Measurements from ENCODE around the gene PDE8A. TPM values are rescaled to one million over a fixed set of nuclear protein-coding genes. Genes with fewer than 3 reads are reported as not detected.

Gene PDE8A
- total RNA-seq, 1 donor from 2014 or later = 49.6 TPM

- H3K4me3 ChIP-seq (ENCODE audit: low read length in 3 of 3) = no peak overlapping the region
- no peaks in the 10 kb centered on the region for H3K9me3 ChIP-seq (ENCODE audit: control insufficient read depth in 3 of 3, low read length in 3 of 3)
- H3K4me1 ChIP-seq (ENCODE audit: control insufficient read depth in 3 of 3, insufficient read depth in 3 of 3, low read length in 3 of 3) = no peaks in the 10 kb centered on the region
- H3K9ac ChIP-seq (ENCODE audit: low read depth in 1 of 3, low read length in 3 of 3) = no peak overlapping the region
- no peaks in the 10 kb centered on the region for H3K27me3 ChIP-seq (ENCODE audit: control insufficient read depth in 3 of 3, insufficient read depth in 3 of 3, low read length in 3 of 3)
- no peak overlapping the region for H3K27ac ChIP-seq (ENCODE audit: low read depth, low read length)
- H3K36me3 ChIP-seq (ENCODE audit: control insufficient read depth in 3 of 3, insufficient read depth in 3 of 3, low read length in 3 of 3) = peaks cover 18 to 31% (median 20%) of the 10 kb centered on the region in 3 donors
These were observed 148.2 kb downstream of the PDE8A start for GRCh38 chr15:85129881-85130280.

GRCh38 chr15:85131915-85132314 lies 150.3 kb downstream of the PDE8A start:
- H3K27me3 ChIP-seq (ENCODE audit: control insufficient read depth in 3 of 3, insufficient read depth in 3 of 3, low read length in 3 of 3) = no peaks in the 10 kb centered on the region
- H3K36me3 ChIP-seq (ENCODE audit: control insufficient read depth in 3 of 3, insufficient read depth in 3 of 3, low read length in 3 of 3) = peaks cover 22 to 36% (median 24%) of the 10 kb centered on the region in 3 donors
- no peak overlapping the region for H3K4me3 ChIP-seq (ENCODE audit: low read length in 3 of 3)
- no peak overlapping the region for H3K9ac ChIP-seq (ENCODE audit: low read depth in 1 of 3, low read length in 3 of 3)
- no peak overlapping the region for H3K27ac ChIP-seq (ENCODE audit: low read depth, low read length)
- no peaks in the 10 kb centered on the region for H3K4me1 ChIP-seq (ENCODE audit: control insufficient read depth in 3 of 3, insufficient read depth in 3 of 3, low read length in 3 of 3)
- no peaks in the 10 kb centered on the region for H3K9me3 ChIP-seq (ENCODE audit: control insufficient read depth in 3 of 3, low read length in 3 of 3)

GRCh38 chr15:85133709-85134108 lies 152.1 kb downstream of the PDE8A start:
- H3K36me3 ChIP-seq (ENCODE audit: control insufficient read depth in 3 of 3, insufficient read depth in 3 of 3, low read length in 3 of 3) = peaks cover 27 to 44% (median 35%) of the 10 kb centered on the region in 3 donors

GRCh38 chr15:85137489-85138168 lies 156.0 kb downstream of the PDE8A start:
- Histone ChIP-seq H3K9me3 (ENCODE audit: control insufficient read depth in 3 of 3, low read length in 3 of 3) (no peaks in the 10 kb centered on the region), H3K4me3 (ENCODE audit: low read length in 3 of 3) (no peak overlapping the region), H3K27ac (ENCODE audit: low read depth, low read length) (no peak overlapping the region), H3K36me3 (ENCODE audit: control insufficient read depth in 3 of 3, insufficient read depth in 3 of 3, low read length in 3 of 3) (peaks cover 32 to 49% (median 36%) of the 10 kb centered on the region in 3 donors), H3K4me1 (ENCODE audit: control insufficient read depth in 3 of 3, insufficient read depth in 3 of 3, low read length in 3 of 3) (no peaks in the 10 kb centered on the region), H3K9ac (ENCODE audit: low read depth in 1 of 3, low read length in 3 of 3) (no peak overlapping the region), H3K27me3 (ENCODE audit: control insufficient read depth in 3 of 3, insufficient read depth in 3 of 3, low read length in 3 of 3) (no peaks in the 10 kb centered on the region)

More at GRCh38 chr15:85133709-85134108, 152.1 kb downstream of the PDE8A start:
- no peaks in the 10 kb centered on the region for H3K4me1 ChIP-seq (ENCODE audit: control insufficient read depth in 3 of 3, insufficient read depth in 3 of 3, low read length in 3 of 3)
- no peaks in the 10 kb centered on the region for H3K9me3 ChIP-seq (ENCODE audit: control insufficient read depth in 3 of 3, low read length in 3 of 3)
- no peak overlapping the region for H3K27ac ChIP-seq (ENCODE audit: low read depth, low read length)
- no peak overlapping the region for H3K4me3 ChIP-seq (ENCODE audit: low read length in 3 of 3)
- H3K9ac ChIP-seq (ENCODE audit: low read depth in 1 of 3, low read length in 3 of 3) = no peak overlapping the region
- H3K27me3 ChIP-seq (ENCODE audit: control insufficient read depth in 3 of 3, insufficient read depth in 3 of 3, low read length in 3 of 3) = no peaks in the 10 kb centered on the region

- Histone ChIP-seq H3K27me3 (ENCODE audit: control insufficient read depth in 3 of 3, insufficient read depth in 3 of 3, low read length in 3 of 3) (no peaks in the 10 kb centered on the region), H3K9me3 (ENCODE audit: control insufficient read depth in 3 of 3, low read length in 3 of 3) (no peaks in the 10 kb centered on the region), H3K27ac (ENCODE audit: low read depth, low read length) (no peak overlapping the region), H3K4me3 (ENCODE audit: low read length in 3 of 3) (no peak overlapping the region), H3K9ac (ENCODE audit: low read depth in 1 of 3, low read length in 3 of 3) (no peak overlapping the region), H3K4me1 (ENCODE audit: control insufficient read depth in 3 of 3, insufficient read depth in 3 of 3, low read length in 3 of 3) (no peaks in the 10 kb centered on the region), H3K36me3 (ENCODE audit: control insufficient read depth in 3 of 3, insufficient read depth in 3 of 3, low read length in 3 of 3) (peaks cover 29 to 42% (median 32%) of the 10 kb centered on the region in 3 donors)
These were observed 157.7 kb downstream of the PDE8A start for GRCh38 chr15:85139391-85139790.

- Histone ChIP-seq H3K4me3 (ENCODE audit: low read length in 3 of 3) (no peak overlapping the region), H3K4me1 (ENCODE audit: control insufficient read depth in 3 of 3, insufficient read depth in 3 of 3, low read length in 3 of 3) (no peaks in the 10 kb centered on the region), H3K27me3 (ENCODE audit: control insufficient read depth in 3 of 3, insufficient read depth in 3 of 3, low read length in 3 of 3) (no peaks in the 10 kb centered on the region), H3K9me3 (ENCODE audit: control insufficient read depth in 3 of 3, low read length in 3 of 3) (no peaks in the 10 kb centered on the region), H3K36me3 (ENCODE audit: control insufficient read depth in 3 of 3, insufficient read depth in 3 of 3, low read length in 3 of 3) (peaks cover 15 to 27% (median 20%) of the 10 kb centered on the region in 3 donors), H3K27ac (ENCODE audit: low read depth, low read length) (no peak overlapping the region), H3K9ac (ENCODE audit: low read depth in 1 of 3, low read length in 3 of 3) (no peak overlapping the region)
These were observed 160.1 kb downstream of the PDE8A start for GRCh38 chr15:85141726-85142125.

GRCh38 chr15:85142312-85142711 lies 160.7 kb downstream of the PDE8A start:
- H3K4me1 ChIP-seq (ENCODE audit: control insufficient read depth in 3 of 3, insufficient read depth in 3 of 3, low read length in 3 of 3) = no peaks in the 10 kb centered on the region
- H3K27me3 ChIP-seq (ENCODE audit: control insufficient read depth in 3 of 3, insufficient read depth in 3 of 3, low read length in 3 of 3) = no peaks in the 10 kb centered on the region
- H3K9me3 ChIP-seq (ENCODE audit: control insufficient read depth in 3 of 3, low read length in 3 of 3) = no peaks in the 10 kb centered on the region
- no peak overlapping the region for H3K9ac ChIP-seq (ENCODE audit: low read depth in 1 of 3, low read length in 3 of 3)
- no peak overlapping the region for H3K27ac ChIP-seq (ENCODE audit: low read depth, low read length)
- no peak overlapping the region for H3K4me3 ChIP-seq (ENCODE audit: low read length in 3 of 3)
- peaks cover 10 to 21% (median 14%) of the 10 kb centered on the region in 3 donors for H3K36me3 ChIP-seq (ENCODE audit: control insufficient read depth in 3 of 3, insufficient read depth in 3 of 3, low read length in 3 of 3)

GRCh38 chr15:85149465-85150129 lies 167.9 kb downstream of the PDE8A start:
- H3K4me3 ChIP-seq (ENCODE audit: low read length in 3 of 3) = no peak overlapping the region
- no peaks in the 10 kb centered on the region for H3K9me3 ChIP-seq (ENCODE audit: control insufficient read depth in 3 of 3, low read length in 3 of 3)
- no peaks in the 10 kb centered on the region for H3K4me1 ChIP-seq (ENCODE audit: control insufficient read depth in 3 of 3, insufficient read depth in 3 of 3, low read length in 3 of 3)
- H3K27ac ChIP-seq (ENCODE audit: low read depth, low read length) = no peak overlapping the region
- H3K9ac ChIP-seq (ENCODE audit: low read depth in 1 of 3, low read length in 3 of 3) = no peak overlapping the region
- H3K36me3 ChIP-seq (ENCODE audit: control insufficient read depth in 3 of 3, insufficient read depth in 3 of 3, low read length in 3 of 3) = no peaks in the 10 kb centered on the region
- no peaks in the 10 kb centered on the region for H3K27me3 ChIP-seq (ENCODE audit: control insufficient read depth in 3 of 3, insufficient read depth in 3 of 3, low read length in 3 of 3)

- Histone ChIP-seq H3K9me3 (ENCODE audit: control insufficient read depth in 3 of 3, low read length in 3 of 3) (no peaks in the 10 kb centered on the region), H3K36me3 (ENCODE audit: control insufficient read depth in 3 of 3, insufficient read depth in 3 of 3, low read length in 3 of 3) (no peaks in the 10 kb centered on the region), H3K27me3 (ENCODE audit: control insufficient read depth in 3 of 3, insufficient read depth in 3 of 3, low read length in 3 of 3) (no peaks in the 10 kb centered on the region), H3K4me3 (ENCODE audit: low read length in 3 of 3) (no peak overlapping the region), H3K9ac (ENCODE audit: low read depth in 1 of 3, low read length in 3 of 3) (no peak overlapping the region), H3K27ac (ENCODE audit: low read depth, low read length) (no peak overlapping the region), H3K4me1 (ENCODE audit: control insufficient read depth in 3 of 3, insufficient read depth in 3 of 3, low read length in 3 of 3) (no peaks in the 10 kb centered on the region)
These were observed 168.4 kb downstream of the PDE8A start for GRCh38 chr15:85150130-85150480.

- peaks cover 0 to 2% (median 0%) of the 10 kb centered on the region in 3 donors for H3K4me1 ChIP-seq (ENCODE audit: control insufficient read depth in 3 of 3, insufficient read depth in 3 of 3, low read length in 3 of 3)
- no peak overlapping the region for H3K4me3 ChIP-seq (ENCODE audit: low read length in 3 of 3)
- H3K27me3 ChIP-seq (ENCODE audit: control insufficient read depth in 3 of 3, insufficient read depth in 3 of 3, low read length in 3 of 3) = no peaks in the 10 kb centered on the region
- no peaks in the 10 kb centered on the region for H3K9me3 ChIP-seq (ENCODE audit: control insufficient read depth in 3 of 3, low read length in 3 of 3)
- no peak overlapping the region for H3K27ac ChIP-seq (ENCODE audit: low read depth, low read length)
- no peak overlapping the region for H3K9ac ChIP-seq (ENCODE audit: low read depth in 1 of 3, low read length in 3 of 3)
- H3K36me3 ChIP-seq (ENCODE audit: control insufficient read depth in 3 of 3, insufficient read depth in 3 of 3, low read length in 3 of 3) = no peaks in the 10 kb centered on the region
These were observed 169.5 kb downstream of the PDE8A start for GRCh38 chr15:85151145-85151544.

Measured in skeletal muscle tissue (tissue), 4 donors.